Natural killer cell (primary cell): Measurements from ENCODE around the gene NLGN2. TPM values are rescaled to one million over a fixed set of nuclear protein-coding genes. Genes with fewer than 3 reads are reported as not detected.

Source experiments
- ATAC-seq, 3 donors: fragments of 150-1000 bp in 2 of 3; fragments of 200-7000 bp in 1 of 3; cut with Tn5 transposase; 1 replicate in 1 of 3; 2 replicates in 2 of 3; pipeline ENCODE4 v1.10.0; 2021; ENCODE audit warnings: mild to moderate bottlenecking in 2 of 3, moderate library complexity in 2 of 3
- DNase-seq, 2 donors: peaks; one replicate each; pipeline versions ENCODE4 v3.0.0 to v3.0.0-alpha.2; 2013 to 2021; ENCODE audit warnings: mixed read lengths in 1 of 2
- H3K27ac ChIP-seq: one replicate; pipeline ENCODE4 v1.5.1; 2013; ENCODE audit warnings: mild to moderate bottlenecking, low read length
- H3K27me3 ChIP-seq: one replicate; pipeline ENCODE4 v1.6.1; 2013; ENCODE audit warnings: low read length; ENCODE audit not compliant: control insufficient read depth, insufficient read depth
- H3K36me3 ChIP-seq: one replicate; pipeline ENCODE4 v1.6.1; 2013; ENCODE audit warnings: low read length; ENCODE audit not compliant: control insufficient read depth, insufficient read depth
- H3K4me1 ChIP-seq: one replicate; pipeline ENCODE4 v1.6.1; 2013; ENCODE audit warnings: low read length; ENCODE audit not compliant: control insufficient read depth, insufficient read depth
- H3K4me3 ChIP-seq: one replicate; pipeline ENCODE4 v1.5.1; 2013; ENCODE audit warnings: low read length
- H3K9me3 ChIP-seq: one replicate; pipeline ENCODE4 v1.6.1; 2013; ENCODE audit warnings: low read length; ENCODE audit not compliant: control insufficient read depth, insufficient read depth
- H3K27ac Mint-ChIP-seq, 2 donors: one replicate each; pipeline ENCODE4 v1.8.0; 2022; ENCODE audit warnings: mild to moderate bottlenecking in 2 of 2, mixed read lengths in 2 of 2, moderate library complexity in 1 of 2
- H3K27me3 Mint-ChIP-seq, 2 donors: one replicate each; pipeline ENCODE4 v1.8.0; 2022; ENCODE audit warnings: low read depth in 2 of 2, mixed read lengths in 2 of 2
- H3K36me3 Mint-ChIP-seq: one replicate; pipeline ENCODE4 v1.8.0; 2022; ENCODE audit warnings: mixed read lengths
- H3K4me1 Mint-ChIP-seq, 2 donors: one replicate each; pipeline ENCODE4 v1.8.0; 2022; ENCODE audit warnings: mixed read lengths in 2 of 2
- H3K4me3 Mint-ChIP-seq: one replicate; pipeline ENCODE4 v1.8.0; 2022; ENCODE audit warnings: mild to moderate bottlenecking, moderate library complexity, mixed read lengths
- H3K9me3 Mint-ChIP-seq, 2 donors: one replicate each; pipeline ENCODE4 v1.8.0; 2022; ENCODE audit warnings: mixed read lengths in 2 of 2
- CTCF ChIP-seq: fragments of 200-600 bp; IDR thresholded peaks from one replicate; pipeline ENCODE4 v1.8.0; 2022; ENCODE audit warnings: antibody characterized with exemption
- WGBS: methylation state at CpG from one replicate; pipeline ENCODE4 v1.1.7; 2013; ENCODE audit warnings: missing lambda C conversion rate; ENCODE audit not compliant: insufficient coverage; 5-methylcytosine and 5-hydroxymethylcytosine counted together
- intact Hi-C: fragments of 100-400 bp; cut with micrococcal nuclease; formaldehyde crosslinking; loops from one replicate; pipeline ENCODE4 v1.14.2; 2022
- total RNA-seq, 4 donors: library from RNA; stranded (reverse); fragments of 120-200 nt in 1 of 4; gene quantifications; one replicate each; pipeline versions ENCODE4 v1.2.3 to v1.2.4, GENCODE V29; 2013 to 2022

Gene NLGN2
- total RNA-seq, 3 donors from 2014 or later (not counting 1 experiment from before 2014, with no cell fraction given): 2.8 to 3.4 (median 3.1) TPM

GRCh38 chr17:7448461-7448860 is 40.8 kb downstream of the NLGN2 start:
- ATAC-seq (no peak), DNase-seq (no peak)
- no peaks in the 10 kb centered on the region for H3K9me3 Mint-ChIP-seq
- H3K4me1 Mint-ChIP-seq: peaks cover 14 to 20% of the 10 kb centered on the region in 2 donors
- no peak overlapping the region for H3K4me3 Mint-ChIP-seq
- H3K36me3 Mint-ChIP-seq: no peaks in the 10 kb centered on the region
- TF ChIP-seq CTCF: no peak
- H3K4me1 ChIP-seq: peaks cover 19% of the 10 kb centered on the region
- no peaks in the 10 kb centered on the region for H3K36me3 ChIP-seq
- peaks cover 31% of the 10 kb centered on the region for H3K27me3 ChIP-seq
- WGBS: 78% methylated on average over 2 of the region's 7 CpGs
- no peak overlapping the region for H3K27ac Mint-ChIP-seq
- intact Hi-C loops: no loop called here
- H3K4me3 ChIP-seq: no peak overlapping the region
- peaks cover 29 to 38% of the 10 kb centered on the region in 2 donors for H3K27me3 Mint-ChIP-seq
- H3K9me3 ChIP-seq: no peaks in the 10 kb centered on the region
- H3K27ac ChIP-seq: no peak overlapping the region

DNA sequence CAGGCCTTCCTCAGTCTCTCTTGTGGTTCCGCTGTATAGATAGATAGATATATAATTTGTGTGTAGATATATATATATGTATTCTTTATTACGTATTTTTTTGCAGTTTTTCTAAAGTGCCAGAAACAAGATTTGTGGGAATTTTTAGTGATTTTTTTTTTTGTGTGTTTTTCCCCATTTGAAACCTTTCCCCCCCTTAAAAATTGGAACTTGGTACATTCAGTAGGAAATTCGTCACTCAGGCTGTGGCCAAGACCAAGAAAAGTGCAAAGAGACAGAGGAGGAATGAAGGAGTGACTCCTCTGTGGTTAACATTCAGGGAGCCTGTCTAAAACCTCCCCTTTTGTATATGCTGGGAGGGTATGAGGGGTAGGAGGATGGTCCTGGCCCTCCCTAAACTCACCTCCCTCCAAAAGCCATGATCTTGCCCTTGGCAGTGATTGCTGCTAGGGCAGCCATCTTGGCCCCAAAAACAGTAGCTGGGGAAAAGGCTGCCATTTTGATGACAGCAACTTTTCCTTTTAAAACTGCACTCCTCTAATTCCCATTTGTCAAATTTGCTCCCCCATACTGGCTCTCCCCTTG is 52.4 kb downstream of the NLGN2 start:
- DNase-seq (no peak), ATAC-seq (no peak)
- H3K4me3 Mint-ChIP-seq: no peak overlapping the region
- no peaks in the 10 kb centered on the region for H3K27me3 ChIP-seq
- no peak overlapping the region for H3K27ac ChIP-seq
- no peaks in the 10 kb centered on the region for H3K36me3 Mint-ChIP-seq
- 90% methylated on average over 3 of the region's 3 CpGs for WGBS
- no peaks in the 10 kb centered on the region for H3K27me3 Mint-ChIP-seq
- intact Hi-C loops: no loop called here
- H3K27ac Mint-ChIP-seq: peak overlapping the region; percentile 38 to 57
- H3K9me3 Mint-ChIP-seq: no peaks in the 10 kb centered on the region
- peaks cover 22% of the 10 kb centered on the region for H3K36me3 ChIP-seq
- TF ChIP-seq CTCF: no peak
- H3K4me1 Mint-ChIP-seq: peaks cover 10 to 19% of the 10 kb centered on the region in 2 donors
- peaks cover 13% of the 10 kb centered on the region for H3K4me1 ChIP-seq
- no peaks in the 10 kb centered on the region for H3K9me3 ChIP-seq
- H3K4me3 ChIP-seq: no peak overlapping the region

DNA sequence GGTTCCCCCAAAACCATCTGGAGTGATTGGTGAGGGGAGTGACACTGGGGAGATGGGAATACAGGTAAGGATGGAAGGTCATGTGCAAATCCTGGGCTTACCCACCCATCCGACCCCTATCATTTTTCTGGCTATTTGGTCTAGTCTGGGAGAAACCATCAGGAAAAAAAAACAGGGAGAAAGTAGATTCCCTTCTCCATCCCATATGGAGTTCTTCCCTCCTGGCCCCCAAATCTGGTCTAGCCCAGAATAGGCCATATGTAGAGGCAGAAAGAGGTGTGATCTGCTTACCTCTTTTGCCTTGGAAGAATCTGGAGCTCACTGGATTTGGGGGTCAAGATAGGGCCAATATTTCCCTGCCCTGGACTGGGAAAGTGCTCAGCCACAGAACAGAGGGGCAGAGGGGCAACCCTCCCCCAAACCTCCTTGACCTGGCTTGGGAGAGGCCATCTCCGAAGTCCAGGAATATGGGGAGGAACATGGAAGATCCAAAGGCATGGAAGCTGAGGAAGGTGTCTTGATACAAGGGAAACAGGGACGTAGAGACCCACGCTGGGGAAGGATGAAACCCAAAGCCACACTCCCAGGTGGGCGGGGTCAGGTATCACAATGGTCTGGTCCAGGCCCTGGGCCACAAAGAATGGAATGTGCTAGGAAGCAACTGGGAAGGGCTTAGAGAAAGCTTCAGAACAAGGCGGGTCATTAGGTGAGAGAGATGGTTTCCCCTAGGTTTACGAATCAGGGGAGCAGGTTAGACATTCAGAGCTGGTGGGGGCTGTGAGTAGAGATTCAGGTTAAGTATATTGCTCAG is 53.4 kb downstream of the NLGN2 start:
- Histone ChIP-seq H3K4me3 (no peak overlapping the region), H3K27ac (no peak overlapping the region), H3K27me3 (no peaks in the 10 kb centered on the region), H3K9me3 (no peaks in the 10 kb centered on the region), H3K4me1 (peaks cover 8% of the 10 kb centered on the region), H3K36me3 (peaks cover 28% of the 10 kb centered on the region)
- no peak for TF ChIP-seq CTCF
- intact Hi-C loops: no loop called here
- ATAC-seq (no peak), DNase-seq (no peak)
- H3K27me3 Mint-ChIP-seq: no peaks in the 10 kb centered on the region
- H3K4me1 Mint-ChIP-seq: peaks cover 4 to 14% of the 10 kb centered on the region in 2 donors
- H3K27ac Mint-ChIP-seq: peak overlapping the region in 1 of 2 donors; percentile 24
- H3K36me3 Mint-ChIP-seq: no peaks in the 10 kb centered on the region
- WGBS: 97% methylated on average over 6 of the region's 7 CpGs
- H3K4me3 Mint-ChIP-seq: no peak overlapping the region
- H3K9me3 Mint-ChIP-seq: no peaks in the 10 kb centered on the region
